ENCODE measurements around the gene UGT1A7. TPM values are rescaled to one million over a fixed set of nuclear protein-coding genes. Genes with fewer than 3 reads are reported as not detected.

The UGT1A7 gene
- total RNA-seq, 1 donor = not detected

DNA sequence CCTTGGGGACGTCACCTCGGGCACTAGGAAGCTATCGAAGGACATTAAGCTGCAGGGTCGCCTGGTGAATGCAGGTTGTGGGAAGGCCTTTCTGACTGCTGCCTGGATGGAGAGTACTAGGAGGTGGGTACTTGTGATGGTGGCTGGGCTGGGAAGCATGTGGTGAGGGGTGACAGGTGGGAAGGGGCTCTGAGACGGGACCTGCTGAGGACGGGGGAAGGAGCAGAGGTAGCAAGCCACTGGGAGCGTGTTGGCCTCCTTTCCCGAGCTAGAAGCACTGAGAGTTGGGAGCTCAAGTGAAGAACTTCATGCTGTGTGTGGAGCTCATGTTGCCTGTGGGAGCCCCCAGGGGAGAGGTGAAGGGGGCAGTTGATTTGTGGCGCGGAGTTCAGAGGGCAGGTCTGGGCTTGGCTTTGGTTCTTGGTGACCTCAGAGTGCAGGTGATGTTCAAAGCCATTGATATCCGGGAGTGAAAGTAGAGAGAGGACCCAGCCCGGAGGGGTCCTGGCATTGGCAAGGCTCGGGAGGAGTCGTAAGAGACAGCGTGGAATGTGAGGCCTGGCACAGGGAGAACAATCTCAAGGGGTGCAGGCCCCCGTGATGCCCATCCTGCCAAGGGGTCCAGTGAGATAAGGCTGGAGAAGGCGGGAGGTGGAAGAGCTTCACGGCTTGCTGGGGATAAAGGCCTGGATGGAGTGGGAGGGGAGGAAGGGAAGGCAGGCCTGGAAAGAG, 109.6 kb downstream of the UGT1A7 start:
- TF ChIP-seq, protein P1, sequence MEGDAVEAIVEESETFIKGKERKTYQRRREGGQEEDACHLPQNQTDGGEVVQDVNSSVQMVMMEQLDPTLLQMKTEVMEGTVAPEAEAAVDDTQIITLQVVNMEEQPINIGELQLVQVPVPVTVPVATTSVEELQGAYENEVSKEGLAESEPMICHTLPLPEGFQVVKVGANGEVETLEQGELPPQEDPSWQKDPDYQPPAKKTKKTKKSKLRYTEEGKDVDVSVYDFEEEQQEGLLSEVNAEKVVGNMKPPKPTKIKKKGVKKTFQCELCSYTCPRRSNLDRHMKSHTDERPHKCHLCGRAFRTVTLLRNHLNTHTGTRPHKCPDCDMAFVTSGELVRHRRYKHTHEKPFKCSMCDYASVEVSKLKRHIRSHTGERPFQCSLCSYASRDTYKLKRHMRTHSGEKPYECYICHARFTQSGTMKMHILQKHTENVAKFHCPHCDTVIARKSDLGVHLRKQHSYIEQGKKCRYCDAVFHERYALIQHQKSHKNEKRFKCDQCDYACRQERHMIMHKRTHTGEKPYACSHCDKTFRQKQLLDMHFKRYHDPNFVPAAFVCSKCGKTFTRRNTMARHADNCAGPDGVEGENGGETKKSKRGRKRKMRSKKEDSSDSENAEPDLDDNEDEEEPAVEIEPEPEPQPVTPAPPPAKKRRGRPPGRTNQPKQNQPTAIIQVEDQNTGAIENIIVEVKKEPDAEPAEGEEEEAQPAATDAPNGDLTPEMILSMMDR (IDR thresholded peaks at IDR 0.05; ENCODE audit: insufficient read depth, low read depth, low read length) = no peak
- H3K4me3 ChIP-seq (ENCODE audit: low read depth, low read length) = no peak overlapping the region
- no peak for DNase-seq (ENCODE audit: low read depth)

- no peak overlapping the region for H3K4me3 ChIP-seq (ENCODE audit: low read depth, low read length)
- TF ChIP-seq, protein P1 (IDR thresholded peaks at IDR 0.05; ENCODE audit: insufficient read depth, low read depth, low read length) = no peak
- DNase-seq (ENCODE audit: low read depth) = no peak
Measured at GRCh38 chr2:233791883-233792329, 110.2 kb downstream of the UGT1A7 start.

DNA sequence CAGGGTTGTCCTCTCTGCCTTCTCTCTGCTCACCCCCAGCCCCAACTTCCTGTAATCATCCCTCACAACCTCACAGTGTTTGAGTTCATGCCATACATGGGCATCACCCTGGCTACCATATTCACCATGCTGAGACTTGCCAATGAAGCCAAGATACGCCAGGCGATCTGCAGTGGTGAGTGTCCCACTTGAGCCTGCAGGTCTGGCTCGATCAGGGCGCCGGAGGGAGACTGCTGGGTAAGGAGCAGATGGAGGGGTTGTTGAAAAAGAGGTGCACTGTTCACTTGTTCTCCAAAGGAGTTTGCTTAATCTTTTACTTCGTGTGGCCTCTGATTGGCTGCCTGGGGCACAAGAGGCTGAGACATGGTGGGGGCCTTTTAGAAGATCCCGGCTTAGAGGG, 111.0 kb downstream of the UGT1A7 start:
- DNase-seq (ENCODE audit: low read depth) = no peak

GRCh38 chr2:233793465-233794127, 111.9 kb downstream of the UGT1A7 start:
- no peak for DNase-seq (ENCODE audit: low read depth)
- no peak overlapping the region for H3K4me3 ChIP-seq (ENCODE audit: low read depth, low read length)
- TF ChIP-seq, protein P1 (IDR thresholded peaks at IDR 0.05; ENCODE audit: insufficient read depth, low read depth, low read length) = no peak

More for the DNA sequence above, 111.0 kb downstream of the UGT1A7 start:
- TF ChIP-seq, protein P1 (IDR thresholded peaks at IDR 0.05; ENCODE audit: insufficient read depth, low read depth, low read length) = no peak
- no peak overlapping the region for H3K4me3 ChIP-seq (ENCODE audit: low read depth, low read length)

DNA sequence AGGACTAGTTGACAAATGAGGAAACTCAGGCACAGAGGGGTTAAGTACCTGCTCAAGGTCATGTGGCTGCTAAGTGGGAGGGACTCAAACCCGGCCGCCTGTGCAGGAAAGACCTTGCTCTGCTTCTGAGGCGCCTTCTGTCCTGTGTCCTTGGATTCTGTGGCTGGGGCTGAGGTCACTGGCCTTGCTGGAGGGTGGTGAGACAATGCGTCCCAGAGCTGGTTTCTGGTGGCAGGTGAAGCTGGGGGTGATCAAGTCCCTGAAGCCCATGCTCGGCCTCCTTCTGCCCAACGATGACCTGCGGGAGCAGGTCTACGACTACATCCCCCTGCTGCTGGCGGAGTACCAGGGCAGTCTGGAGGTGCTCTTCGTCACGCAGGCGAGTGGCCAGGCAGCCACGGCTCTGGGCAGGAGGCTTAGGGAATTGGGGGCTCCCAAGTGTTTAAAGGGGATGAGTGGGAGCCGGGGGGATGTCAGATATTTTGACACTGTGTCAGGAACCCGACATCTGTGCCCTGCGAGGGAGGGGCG, 112.5 kb downstream of the UGT1A7 start:
- TF ChIP-seq, protein P1 (IDR thresholded peaks at IDR 0.05; ENCODE audit: insufficient read depth, low read depth, low read length) = no peak
- DNase-seq (ENCODE audit: low read depth) = no peak

GRCh38 chr2:233795735-233796171, 114.1 kb downstream of the UGT1A7 start:
- no peak for DNase-seq (ENCODE audit: low read depth)
- no peak overlapping the region for H3K4me3 ChIP-seq (ENCODE audit: low read depth, low read length)
- TF ChIP-seq, protein P1 (IDR thresholded peaks at IDR 0.05; ENCODE audit: insufficient read depth, low read depth, low read length) = no peak

More for the DNA sequence above, 112.5 kb downstream of the UGT1A7 start:
- H3K4me3 ChIP-seq (ENCODE audit: low read depth, low read length) = no peak overlapping the region

All from fibroblast of villous mesenchyme (primary cell).